SK-MEL-5 (cell line): ENCODE results near the gene PKNOX2. TPM values are rescaled to one million over a fixed set of nuclear protein-coding genes. Genes with fewer than 3 reads are reported as not detected.
A peak's percentile ranks its signal among the peaks of the same experiment; 100 is the strongest.

Source experiments
- DNase-seq: peaks from one replicate; pipeline ENCODE4 v3.0.0-alpha.2; 2016; ENCODE audit warnings: low read depth, low spot score
- in situ Hi-C: cut with HindIII; loops from 2 replicates; pipeline ENCODE4 v1.10.0; 2016; ENCODE audit warnings: low sequenced_read_pairs, high pct_unique_total_duplicates, low pct_unique_long_range_greater_than_20kb
- total RNA-seq: library from RNA; depleted of rRNA; stranded (reverse); fragments of >200 nt; shearing (Covaris generic); gene quantifications from 2 replicates; pipeline ENCODE4 v1.2.3, GENCODE V29; 2014

PKNOX2 gene
- total RNA-seq, 1 experiment from 2014 or later = 1.6 TPM

GRCh38 chr11:125428486-125429173 is 264.1 kb downstream of the PKNOX2 start:
- in situ Hi-C loops = no loop called here
- peak; percentile 30 for DNase-seq

DNA sequence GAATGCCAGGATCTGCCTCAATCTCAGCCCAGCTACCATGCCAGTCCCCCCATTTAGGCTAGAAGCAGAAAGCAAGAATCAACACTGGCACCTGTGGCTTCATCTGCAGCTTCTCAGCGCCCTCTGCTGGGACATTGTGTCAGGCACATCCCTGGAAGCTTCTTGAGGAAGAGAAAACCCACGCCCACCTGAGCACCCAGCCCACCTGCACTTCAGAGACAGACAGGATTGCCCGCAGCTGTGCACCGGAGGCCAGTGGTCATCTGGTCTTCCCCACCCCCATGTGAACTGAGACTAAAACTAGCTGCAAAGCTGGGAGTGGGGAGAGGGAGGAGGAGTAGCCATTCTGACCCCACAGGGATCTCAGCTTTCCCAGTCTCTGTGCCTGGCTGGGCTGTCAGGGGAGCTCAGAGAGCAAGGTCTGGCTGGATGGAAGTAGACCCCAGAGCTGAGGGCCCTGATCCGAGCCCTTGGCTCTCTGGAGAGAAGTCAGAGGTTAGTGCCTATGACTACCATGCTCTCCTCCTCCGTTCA is 264.7 kb downstream of the PKNOX2 start:
- in situ Hi-C loops = no loop called here
- DNase-seq = peak; percentile 70

DNA sequence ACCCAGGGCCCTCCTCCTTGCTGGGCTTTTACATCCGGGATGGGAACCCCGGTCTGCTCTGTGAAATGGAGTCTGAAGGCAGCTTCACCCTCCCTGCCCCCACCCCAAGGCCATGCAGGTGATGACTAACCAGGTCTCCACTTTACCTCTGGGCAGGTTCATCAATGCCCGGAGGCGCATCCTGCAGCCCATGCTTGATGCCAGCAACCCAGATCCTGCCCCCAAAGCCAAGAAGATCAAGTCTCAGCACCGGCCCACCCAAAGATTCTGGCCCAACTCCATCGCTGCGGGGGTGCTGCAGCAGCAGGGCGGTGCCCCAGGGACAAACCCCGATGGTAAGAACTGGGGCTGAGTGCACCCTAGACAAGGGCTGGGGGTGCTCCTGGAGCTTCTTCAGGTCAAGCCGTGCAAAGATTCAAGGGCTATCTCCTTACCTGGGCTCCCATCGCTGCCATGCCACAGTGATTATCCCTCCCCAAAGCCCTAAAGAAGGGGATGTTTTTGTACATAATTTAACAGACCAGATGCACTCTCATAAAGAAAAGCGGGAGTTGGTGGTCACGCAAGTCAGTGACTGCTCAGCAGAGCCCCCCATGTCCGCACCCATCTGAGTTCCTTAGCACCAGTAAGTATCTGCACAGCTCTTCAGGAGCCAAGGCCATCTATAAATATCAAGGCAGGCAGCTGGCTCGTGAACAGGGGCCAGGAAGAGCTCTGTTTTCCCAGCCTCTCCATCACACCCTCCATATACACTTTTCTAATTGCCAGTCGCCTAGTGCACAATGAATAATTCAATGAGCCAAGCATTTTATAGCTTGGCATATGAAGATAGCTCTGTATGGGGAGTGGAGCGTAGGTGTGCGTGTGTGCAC is 265.5 kb downstream of the PKNOX2 start:
- no peak for DNase-seq
- in situ Hi-C loops = no loop called here

- in situ Hi-C loops = no loop called here
- DNase-seq = no peak
Measured at GRCh38 chr11:125431009-125431408, 266.5 kb downstream of the PKNOX2 start.

DNA sequence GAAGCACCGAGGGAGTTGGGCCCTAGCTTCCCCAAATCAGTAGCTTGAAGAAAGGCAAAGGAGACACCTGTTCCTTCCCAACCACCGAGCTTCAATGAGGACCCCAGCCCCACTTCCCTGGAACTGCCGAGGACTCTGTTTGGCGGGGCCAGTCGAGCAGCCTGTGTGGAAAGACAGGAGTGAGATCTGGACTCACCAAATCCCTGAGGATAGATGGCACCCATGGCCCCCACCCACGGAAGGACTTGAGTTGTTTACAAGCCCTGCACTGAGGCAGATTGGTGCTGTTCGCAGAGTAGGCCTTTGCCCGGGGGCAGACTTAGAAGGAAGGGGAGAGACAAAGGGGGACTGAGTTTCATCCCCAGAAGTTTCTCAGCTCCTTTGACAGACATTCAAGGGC is 266.9 kb downstream of the PKNOX2 start:
- in situ Hi-C loops = no loop called here
- DNase-seq = no peak

- in situ Hi-C loops = no loop called here
Measured at GRCh38 chr11:125433454-125434121, 269.0 kb downstream of the PKNOX2 start.

GRCh38 chr11:125435461-125436238 is 271.1 kb downstream of the PKNOX2 start:
- DNase-seq = no peak
- in situ Hi-C loops = no loop called here

More at GRCh38 chr11:125433454-125434121, 269.0 kb downstream of the PKNOX2 start:
- DNase-seq = peak; percentile 70

DNA sequence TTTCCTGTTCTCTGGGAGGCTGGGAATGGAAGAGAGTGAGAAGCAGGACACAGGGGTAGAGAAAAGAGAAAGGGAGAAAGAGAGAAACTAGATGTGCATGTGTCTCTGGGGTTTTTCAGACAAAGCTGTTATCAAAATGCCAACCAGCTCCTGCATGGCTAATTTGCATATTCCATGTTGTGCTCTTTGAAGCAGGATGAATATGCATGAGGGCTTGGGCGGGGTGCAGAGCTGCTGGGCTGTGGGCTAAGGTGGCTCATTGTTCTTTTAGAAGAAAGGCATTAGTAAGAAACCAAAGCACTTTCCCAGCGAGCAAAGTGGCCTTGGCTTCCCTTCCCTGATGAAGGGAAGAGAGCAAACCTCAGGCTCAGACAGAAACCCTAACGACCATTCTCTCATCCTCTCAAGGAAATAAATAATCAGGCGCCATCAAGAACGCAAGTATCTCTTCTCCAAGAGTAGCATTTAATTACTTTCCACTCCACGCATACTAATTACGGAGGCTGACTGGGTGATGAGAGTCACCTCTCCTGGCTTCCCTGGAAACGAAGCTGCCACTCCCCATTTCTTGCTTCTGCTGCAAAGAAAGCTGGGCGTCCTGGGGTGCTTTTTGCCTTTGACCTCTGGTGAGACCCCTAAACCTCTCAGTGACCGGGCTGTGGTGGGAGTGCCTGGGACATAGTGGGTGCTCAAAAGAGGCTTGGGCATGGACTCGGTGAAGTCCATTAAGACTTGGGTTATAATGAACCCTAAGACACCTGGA is 277.3 kb downstream of the PKNOX2 start:
- DNase-seq = no peak
- in situ Hi-C loops = no loop called here

DNA sequence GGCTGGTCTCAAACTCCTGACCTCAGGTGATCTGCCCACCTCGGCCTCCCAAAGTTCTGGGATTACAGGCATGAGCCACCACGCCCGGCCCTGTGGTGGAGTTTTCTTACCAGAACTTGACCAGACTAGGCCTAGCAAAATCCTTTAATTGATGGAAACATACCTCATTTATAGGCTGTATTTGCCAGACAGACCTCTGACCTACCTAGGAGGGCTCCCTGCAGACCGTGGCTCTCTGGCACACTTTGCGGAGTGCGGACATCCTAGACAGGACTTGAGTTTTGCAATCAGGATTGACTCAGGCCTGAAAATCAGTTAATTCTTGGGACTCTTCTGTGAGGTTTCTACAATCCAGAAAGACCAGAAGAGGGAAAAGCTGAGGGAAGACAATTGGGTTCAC is 278.4 kb downstream of the PKNOX2 start:
- in situ Hi-C loops = no loop called here
- no peak for DNase-seq

GRCh38 chr11:125443767-125444311 is 279.3 kb downstream of the PKNOX2 start:
- DNase-seq = no peak
- in situ Hi-C loops = no loop called here

GRCh38 chr11:125445731-125446130 is 281.2 kb downstream of the PKNOX2 start:
- no peak for DNase-seq
- in situ Hi-C loops = no loop called here

- in situ Hi-C loops = no loop called here
- no peak for DNase-seq
Measured at GRCh38 chr11:125446279-125446678, 281.7 kb downstream of the PKNOX2 start.

DNA sequence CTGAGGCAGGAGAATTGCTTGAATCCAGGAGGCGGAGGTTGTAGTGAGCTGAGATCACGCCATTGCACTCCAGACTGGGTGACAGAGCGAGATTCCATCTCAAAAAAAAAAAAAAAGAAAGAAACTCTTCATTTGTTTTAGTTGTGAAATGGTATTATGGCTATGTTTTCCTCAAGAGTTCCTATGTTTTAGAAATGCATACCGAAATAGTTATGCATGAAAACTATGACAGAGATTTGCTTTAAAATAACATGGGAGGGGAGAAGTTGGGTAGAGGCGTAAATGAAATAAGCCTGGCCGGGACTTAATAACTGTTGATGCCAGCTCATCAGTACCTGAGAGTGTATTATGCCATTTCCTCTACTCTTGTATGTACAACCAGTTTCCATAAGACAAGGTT is 283.2 kb downstream of the PKNOX2 start:
- in situ Hi-C loops = no loop called here
- no peak for DNase-seq

GRCh38 chr11:125448136-125448535 is 283.6 kb downstream of the PKNOX2 start:
- peak; percentile 44 for DNase-seq

DNA sequence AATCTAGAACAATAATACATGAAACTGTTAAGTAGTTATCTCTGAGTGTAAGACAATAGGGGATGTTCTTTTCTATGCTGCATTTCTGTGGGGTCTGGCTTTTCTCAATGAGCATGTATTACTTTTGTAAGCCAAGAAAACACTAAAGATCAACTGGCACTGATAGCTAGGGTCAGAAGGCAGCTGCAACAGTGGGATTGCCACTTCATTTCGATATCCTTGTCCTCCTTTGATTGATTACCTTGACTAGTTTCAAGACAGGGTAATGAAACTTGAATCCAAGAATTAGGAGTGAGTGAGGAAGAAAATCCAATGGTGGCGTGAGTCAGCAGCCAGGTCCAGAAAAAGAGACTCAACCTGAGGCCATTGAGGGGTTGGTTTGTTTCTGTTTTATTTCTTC is 285.0 kb downstream of the PKNOX2 start:
- no peak for DNase-seq
- in situ Hi-C loops = no loop called here

More at GRCh38 chr11:125448136-125448535, 283.6 kb downstream of the PKNOX2 start:
- in situ Hi-C loops = no loop called here

DNA sequence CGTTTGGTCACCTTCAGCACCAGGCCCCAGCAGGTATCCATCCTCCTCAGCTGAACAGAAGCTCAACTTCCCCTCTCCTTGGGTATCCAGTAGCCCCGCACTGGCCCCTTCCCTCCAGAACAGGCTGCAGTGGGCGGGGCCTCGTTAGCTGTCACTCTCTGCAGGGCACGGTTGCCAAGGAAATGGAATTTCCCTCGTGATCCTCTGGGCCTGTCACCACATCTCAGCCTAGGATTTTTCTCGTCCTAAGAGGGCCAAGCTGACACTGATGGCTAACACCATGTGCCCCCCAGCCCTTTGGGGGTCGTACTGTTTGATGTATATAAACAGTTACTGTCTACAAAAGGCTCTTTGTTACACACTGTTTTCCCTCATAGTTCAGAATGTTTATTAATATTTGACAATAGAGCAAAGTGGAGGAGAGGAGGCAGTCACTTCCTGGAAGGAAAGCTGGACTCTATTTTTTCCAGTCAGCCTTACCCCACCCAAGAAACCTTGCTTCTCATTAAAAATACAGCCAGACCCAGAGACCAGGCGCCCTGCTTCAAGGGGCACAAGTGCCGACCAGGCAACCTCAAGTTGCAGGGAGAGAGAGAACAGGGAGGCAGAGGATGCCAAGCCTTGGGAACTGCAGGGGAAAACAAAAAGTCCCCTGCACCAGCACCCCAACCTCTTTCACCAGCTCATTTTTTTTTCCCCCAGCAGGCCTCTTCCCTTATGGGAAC is 287.0 kb downstream of the PKNOX2 start:
- in situ Hi-C loops = no loop called here
- DNase-seq = peak; percentile 73
